ENCODE results near the gene TGFBR3L. TPM values are rescaled to one million over a fixed set of nuclear protein-coding genes. Genes with fewer than 3 reads are reported as not detected.

TGFBR3L gene
- total RNA-seq, 2 donors from 2014 or later, result 9.9 TPM; not detected in 1

- Histone ChIP-seq H3K36me3 (replicated peaks in 1 of 2; ENCODE audit: insufficient read depth in 1 of 2, low read depth in 2 of 2) (no peaks in the 10 kb centered on the region), H3K4me1 (peaks cover 57% of the 10 kb centered on the region), H3K9me3 (no peaks in the 10 kb centered on the region), H3K27me3 (peaks cover 0 to 18% of the 10 kb centered on the region in 2 donors), H3K27ac (no peak overlapping the region), H3K4me3 (no peak overlapping the region)
- ATAC-seq (no peak), DNase-seq (no peak)
- TF ChIP-seq, protein P1, sequence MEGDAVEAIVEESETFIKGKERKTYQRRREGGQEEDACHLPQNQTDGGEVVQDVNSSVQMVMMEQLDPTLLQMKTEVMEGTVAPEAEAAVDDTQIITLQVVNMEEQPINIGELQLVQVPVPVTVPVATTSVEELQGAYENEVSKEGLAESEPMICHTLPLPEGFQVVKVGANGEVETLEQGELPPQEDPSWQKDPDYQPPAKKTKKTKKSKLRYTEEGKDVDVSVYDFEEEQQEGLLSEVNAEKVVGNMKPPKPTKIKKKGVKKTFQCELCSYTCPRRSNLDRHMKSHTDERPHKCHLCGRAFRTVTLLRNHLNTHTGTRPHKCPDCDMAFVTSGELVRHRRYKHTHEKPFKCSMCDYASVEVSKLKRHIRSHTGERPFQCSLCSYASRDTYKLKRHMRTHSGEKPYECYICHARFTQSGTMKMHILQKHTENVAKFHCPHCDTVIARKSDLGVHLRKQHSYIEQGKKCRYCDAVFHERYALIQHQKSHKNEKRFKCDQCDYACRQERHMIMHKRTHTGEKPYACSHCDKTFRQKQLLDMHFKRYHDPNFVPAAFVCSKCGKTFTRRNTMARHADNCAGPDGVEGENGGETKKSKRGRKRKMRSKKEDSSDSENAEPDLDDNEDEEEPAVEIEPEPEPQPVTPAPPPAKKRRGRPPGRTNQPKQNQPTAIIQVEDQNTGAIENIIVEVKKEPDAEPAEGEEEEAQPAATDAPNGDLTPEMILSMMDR (IDR thresholded peaks at IDR 0.05), result no peak
- no peak for TF ChIP-seq POLR2A (IDR thresholded peaks at IDR 0.05)
- WGBS, 2 donors, result 48 to 60% methylated on average over 30 to 42 of the region's 42 CpGs
- intact Hi-C loops (cut with DNase I), result no loop called here
Measured at GRCh38 chr19:7918615-7919421, 4.2 kb downstream of the TGFBR3L start.

DNA sequence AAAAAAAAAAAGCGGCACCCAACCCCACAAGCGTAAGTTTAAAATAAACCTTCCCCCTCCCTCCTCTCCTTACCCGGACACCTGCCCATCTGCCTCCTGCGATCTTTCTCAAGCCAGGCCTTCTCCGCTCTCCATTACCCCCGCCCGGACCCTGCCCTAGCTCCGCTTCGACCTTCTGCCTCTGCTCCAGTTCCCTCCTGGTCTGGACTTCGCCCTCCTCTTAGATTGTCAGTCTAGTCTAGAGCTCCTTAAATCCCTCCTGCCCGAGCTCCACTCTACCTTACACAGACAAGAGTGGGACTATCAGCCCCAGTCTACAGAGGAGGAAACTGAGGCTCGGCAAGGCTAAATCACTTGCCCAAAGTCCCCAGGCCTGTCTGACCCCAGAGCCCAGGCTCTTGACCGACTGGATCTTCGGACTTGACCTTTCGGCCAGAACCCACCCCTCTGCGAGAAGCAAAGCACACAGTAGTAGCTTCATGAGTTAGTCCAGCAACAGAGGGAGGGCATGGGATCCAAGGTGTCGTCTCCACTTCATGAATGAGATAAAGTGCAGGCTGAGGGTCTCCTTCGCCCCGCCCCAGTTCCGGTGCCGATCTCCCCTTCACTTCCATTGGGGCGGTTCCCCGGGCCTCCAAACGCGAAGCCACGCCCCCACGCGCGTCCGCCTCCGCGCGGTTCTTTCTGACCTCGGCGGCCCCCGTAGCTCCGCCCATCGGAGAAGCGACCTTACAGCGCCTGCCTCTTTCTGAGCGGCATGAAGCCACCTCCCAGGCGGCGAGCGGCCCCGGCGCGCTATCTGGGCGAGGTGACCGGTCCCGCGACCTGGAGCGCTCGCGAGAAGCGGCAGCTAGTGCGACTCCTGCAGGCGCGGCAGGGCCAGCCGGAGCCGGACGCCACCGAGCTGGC lies 5.2 kb downstream of the TGFBR3L start, which contains the start of gene SNAPC2:
Gene SNAPC2, plus strand, starts transcription at position 729 of the 909 bp plus-strand sequence. Its CDS starts 29 bp downstream, at position 758.
- TF ChIP-seq POLR2A (IDR thresholded peaks at IDR 0.05), result peak in 2 of 3 donors; percentile 39 to 46
- TF ChIP-seq, protein P1 (IDR thresholded peaks at IDR 0.05), result peak in 1 of 7 experiments; percentile 20
- Histone ChIP-seq H3K4me3 (peak within 1 kb of the TSS; percentile 53 to 67), H3K27me3 (peaks cover 0 to 14% of the 10 kb centered on the region in 2 donors), H3K27ac (peak within 1 kb of the TSS; percentile 89 to 97 (median 92)), H3K9me3 (no peaks in the 10 kb centered on the region), H3K36me3 (replicated peaks in 1 of 2; ENCODE audit: insufficient read depth in 1 of 2, low read depth in 2 of 2) (no peaks in the 10 kb centered on the region), H3K4me1 (peaks cover 56% of the 10 kb centered on the region)
- peak; percentile 98 for DNase-seq
- intact Hi-C loops (cut with DNase I), result no loop called here
- peak; percentile 82 for ATAC-seq
- 4 to 11% methylated on average over 16 to 56 of the region's 62 CpGs for WGBS, 2 donors

GRCh38 chr19:7920519-7921301 lies 6.1 kb downstream of the TGFBR3L start:
- Histone ChIP-seq H3K36me3 (replicated peaks in 1 of 2; ENCODE audit: insufficient read depth in 1 of 2, low read depth in 2 of 2) (no peaks in the 10 kb centered on the region), H3K4me1 (peaks cover 62% of the 10 kb centered on the region), H3K27ac (peak overlapping the region; percentile 89 to 97 (median 92)), H3K27me3 (peaks cover 0 to 14% of the 10 kb centered on the region in 2 donors), H3K4me3 (peak overlapping the region; percentile 53 to 67), H3K9me3 (no peaks in the 10 kb centered on the region)
- peak in 2 of 3 donors; percentile 5 to 23 for TF ChIP-seq POLR2A (IDR thresholded peaks at IDR 0.05)
- TF ChIP-seq, protein P1 (IDR thresholded peaks at IDR 0.05), result no peak
- WGBS, 2 donors, result 1 to 2% methylated on average over 32 to 52 of the region's 62 CpGs
- ATAC-seq (peak; percentile 82), DNase-seq (peak; percentile 99 to 100 (median 100))
- intact Hi-C loops (cut with DNase I), result no loop called here

GRCh38 chr19:7921302-7921966 lies 6.8 kb downstream of the TGFBR3L start:
- peaks cover 59% of the 10 kb centered on the region for H3K4me1 ChIP-seq
- H3K4me3 ChIP-seq, result no peak overlapping the region
- WGBS, 2 donors, result 69 to 77% methylated on average over 6 to 17 of the region's 17 CpGs
- DNase-seq (no peak), ATAC-seq (no peak)
- H3K36me3 ChIP-seq (replicated peaks in 1 of 2; ENCODE audit: insufficient read depth in 1 of 2, low read depth in 2 of 2), result no peaks in the 10 kb centered on the region
- TF ChIP-seq, protein P1 (IDR thresholded peaks at IDR 0.05), result no peak
- no peak for TF ChIP-seq POLR2A (IDR thresholded peaks at IDR 0.05)
- peaks cover 0 to 6% of the 10 kb centered on the region in 2 donors for H3K27me3 ChIP-seq
- H3K9me3 ChIP-seq, result no peaks in the 10 kb centered on the region
- peak overlapping the region; percentile 69 to 97 (median 92) for H3K27ac ChIP-seq
- intact Hi-C loops (cut with DNase I), result no loop called here

All from body of pancreas (tissue), 4 donors.